SW480 (cell line): ENCODE measurements around the gene NRXN3.
A peak's percentile ranks its signal among the peaks of the same experiment; 100 is the strongest.

Experiments used
- DNase-seq: peaks from one replicate; pipeline ENCODE4 v3.0.0-alpha.2; 2016; ENCODE audit warnings: low spot score

Gene NRXN3

GRCh38 chr14:78173346-78174035 is 3.3 kb downstream of the NRXN3 start:
- DNase-seq, result no peak

DNA sequence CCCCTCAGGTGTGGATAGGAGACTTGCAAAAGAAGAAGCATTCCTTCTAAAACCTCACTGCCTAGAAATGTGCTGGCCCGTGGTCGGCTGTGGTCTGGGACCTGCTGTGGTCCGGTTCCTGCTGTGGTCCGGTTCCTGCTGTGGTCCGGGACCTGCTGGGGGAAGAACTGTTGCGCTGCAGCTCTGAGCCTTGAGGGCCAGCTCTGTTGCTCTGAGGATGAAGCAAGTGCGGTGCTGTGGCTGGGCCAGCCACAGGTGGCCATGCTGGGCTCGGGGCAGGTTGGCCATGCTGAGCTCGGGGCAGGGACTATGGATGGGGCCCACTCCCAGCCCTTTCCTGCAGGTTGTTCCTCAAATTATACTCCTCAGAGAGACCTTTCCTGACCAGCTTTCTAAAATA is 5.2 kb downstream of the NRXN3 start:
- DNase-seq, result no peak

GRCh38 chr14:78178071-78178470 is 7.9 kb downstream of the NRXN3 start:
- DNase-seq, result no peak

- no peak for DNase-seq
Measured at GRCh38 chr14:78178971-78179370, 8.8 kb downstream of the NRXN3 start.

DNA sequence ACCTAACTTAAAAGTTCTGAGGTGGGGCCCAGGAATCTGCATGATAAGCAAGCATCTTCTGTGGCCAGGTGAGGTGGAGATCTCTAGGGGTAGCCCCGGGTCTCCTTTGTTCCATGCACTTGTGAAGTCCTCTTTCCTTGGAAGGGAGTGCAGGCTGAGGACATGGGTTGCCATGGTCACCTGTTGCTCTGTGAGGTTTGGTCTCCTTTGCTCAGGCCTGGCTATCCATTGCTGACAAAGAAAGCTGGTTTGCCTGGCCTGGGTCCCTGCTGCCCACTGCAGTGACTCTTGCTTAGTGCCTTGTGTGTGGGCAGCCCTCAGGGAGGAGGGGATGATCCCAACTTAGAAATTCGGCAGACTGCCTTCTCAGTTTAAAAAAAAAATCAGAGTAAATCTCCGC is 11.1 kb downstream of the NRXN3 start:
- no peak for DNase-seq

GRCh38 chr14:78182722-78183121 is 12.5 kb downstream of the NRXN3 start:
- DNase-seq, result no peak

GRCh38 chr14:78184157-78184556 is 14.0 kb downstream of the NRXN3 start:
- DNase-seq, result no peak

DNA sequence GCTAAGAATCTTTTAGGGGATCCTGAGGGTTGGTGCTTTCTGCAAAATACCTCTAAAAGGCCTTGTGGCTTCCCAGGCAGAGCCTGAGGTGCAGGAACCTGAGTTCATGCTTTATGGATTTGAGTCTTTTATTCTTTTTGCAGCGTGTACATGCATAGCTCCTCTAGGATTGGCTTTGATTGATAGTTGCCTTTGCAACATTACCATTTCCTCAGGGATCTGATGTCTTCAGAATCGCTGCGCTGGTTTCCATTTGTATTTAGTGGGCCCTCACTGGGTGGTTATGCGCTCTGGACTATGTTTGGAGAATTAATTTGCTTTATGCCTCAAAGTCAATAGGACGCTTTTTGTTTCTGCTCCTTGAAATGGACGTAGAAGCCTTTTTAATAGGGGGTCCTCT is 16.1 kb downstream of the NRXN3 start:
- no peak for DNase-seq

DNA sequence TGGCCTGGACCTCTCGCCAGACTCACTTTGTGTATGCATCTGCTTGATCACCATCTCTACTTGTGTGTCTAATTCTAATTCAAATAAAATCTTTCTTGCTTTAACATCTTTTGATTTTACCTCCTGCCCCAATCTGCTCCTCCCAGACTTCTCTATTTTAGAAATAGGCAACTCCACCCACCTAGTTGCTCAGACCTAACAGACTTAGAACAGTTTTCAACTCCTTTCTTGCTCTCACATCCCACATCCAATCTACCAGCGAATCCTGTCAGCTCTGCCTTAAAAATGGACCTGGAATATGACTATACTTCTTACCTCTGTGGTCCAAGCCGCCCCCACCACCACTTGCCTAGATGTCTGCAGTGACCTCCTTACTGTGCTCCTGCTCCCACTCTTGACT is 18.7 kb downstream of the NRXN3 start:
- DNase-seq, result no peak

DNA sequence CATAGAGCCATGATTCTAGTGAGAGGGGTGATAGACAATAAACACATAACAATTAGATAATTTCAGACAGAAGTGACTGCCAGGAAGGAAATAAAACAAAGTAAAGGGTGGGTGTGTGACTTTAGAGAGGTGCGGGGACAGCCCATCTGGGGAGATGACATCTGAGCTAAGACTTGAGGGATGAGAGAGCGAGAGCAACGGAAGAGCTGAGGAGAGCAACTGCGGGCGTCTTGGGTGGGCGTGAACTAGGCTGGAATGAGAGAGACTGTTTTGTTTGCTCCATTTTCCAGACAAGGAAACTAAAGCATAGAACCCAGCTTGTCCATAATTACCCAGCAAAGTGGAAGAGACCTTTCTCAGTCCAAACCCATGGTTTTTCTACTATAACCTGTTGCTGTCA is 25.3 kb downstream of the NRXN3 start:
- DNase-seq, result no peak

- DNase-seq, result no peak
Measured at GRCh38 chr14:78196323-78196722, 26.1 kb downstream of the NRXN3 start.

DNA sequence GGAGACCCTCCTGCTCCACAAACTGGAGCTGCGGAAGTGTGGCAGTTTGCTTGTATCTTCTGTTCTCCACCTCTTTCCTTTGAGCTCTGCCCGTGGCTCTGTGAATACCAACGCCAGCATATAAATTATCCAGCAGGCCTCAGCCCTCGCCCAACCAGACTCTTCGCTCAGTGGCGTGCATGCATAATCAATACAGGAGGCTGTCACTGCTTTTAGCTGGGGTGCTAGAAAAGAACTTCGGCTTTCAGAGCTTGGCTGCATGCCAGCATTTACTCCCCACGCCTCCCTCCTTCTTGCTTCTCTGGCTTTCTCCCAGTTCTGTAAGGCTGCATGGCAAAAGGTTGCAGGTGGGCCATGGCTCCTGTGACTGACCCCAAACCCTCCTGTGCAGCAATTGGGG is 26.9 kb downstream of the NRXN3 start:
- DNase-seq, result no peak

GRCh38 chr14:78202163-78202562 is 32.0 kb downstream of the NRXN3 start:
- no peak for DNase-seq

GRCh38 chr14:78202976-78203375 is 32.8 kb downstream of the NRXN3 start:
- DNase-seq, result no peak

DNA sequence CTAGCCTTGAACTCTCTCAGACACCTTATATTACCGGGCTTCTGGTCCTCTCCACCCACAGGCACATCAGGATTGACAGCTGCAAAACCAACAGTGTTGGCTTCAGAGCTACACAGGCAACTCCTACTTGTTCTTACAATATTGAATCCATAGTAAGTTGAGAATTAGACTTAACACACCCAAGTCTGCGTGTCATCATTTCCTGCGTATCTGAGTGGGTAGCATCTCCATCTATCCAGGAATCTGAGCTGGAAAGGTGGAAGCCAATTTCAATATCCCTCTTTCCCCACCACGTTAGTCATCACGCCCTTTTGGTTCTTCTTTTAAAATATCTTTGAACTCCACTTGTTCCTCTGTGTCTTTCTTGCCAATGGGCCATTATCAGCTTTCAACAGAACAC is 37.2 kb downstream of the NRXN3 start:
- no peak for DNase-seq

- no peak for DNase-seq
Measured at GRCh38 chr14:78220273-78220672, 50.1 kb downstream of the NRXN3 start.

DNA sequence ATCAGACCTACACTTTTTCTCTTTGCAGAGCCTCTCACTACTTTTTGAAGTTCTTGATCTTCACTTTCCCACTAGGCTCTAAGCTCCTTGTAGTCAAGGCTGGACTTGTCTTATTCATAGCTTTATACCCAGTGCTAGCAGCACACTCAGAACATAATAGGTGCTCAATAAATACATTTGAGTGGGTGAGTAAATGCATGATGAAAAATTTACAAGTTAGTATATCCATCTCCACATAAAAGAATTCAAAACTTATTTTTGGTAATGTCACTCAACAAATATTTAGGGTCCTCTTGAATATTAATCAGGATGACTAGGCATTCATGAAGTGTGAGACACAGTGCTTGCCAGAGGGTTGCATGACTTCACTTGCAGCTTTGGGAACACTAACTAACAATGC is 52.6 kb downstream of the NRXN3 start:
- no peak for DNase-seq

- DNase-seq, result peak; percentile 11
Measured at GRCh38 chr14:78227248-78228077, 57.3 kb downstream of the NRXN3 start.

GRCh38 chr14:78228702-78229327 is 58.6 kb downstream of the NRXN3 start:
- DNase-seq, result no peak

- no peak for DNase-seq
Measured at GRCh38 chr14:78232231-78233000, 62.2 kb downstream of the NRXN3 start.

DNA sequence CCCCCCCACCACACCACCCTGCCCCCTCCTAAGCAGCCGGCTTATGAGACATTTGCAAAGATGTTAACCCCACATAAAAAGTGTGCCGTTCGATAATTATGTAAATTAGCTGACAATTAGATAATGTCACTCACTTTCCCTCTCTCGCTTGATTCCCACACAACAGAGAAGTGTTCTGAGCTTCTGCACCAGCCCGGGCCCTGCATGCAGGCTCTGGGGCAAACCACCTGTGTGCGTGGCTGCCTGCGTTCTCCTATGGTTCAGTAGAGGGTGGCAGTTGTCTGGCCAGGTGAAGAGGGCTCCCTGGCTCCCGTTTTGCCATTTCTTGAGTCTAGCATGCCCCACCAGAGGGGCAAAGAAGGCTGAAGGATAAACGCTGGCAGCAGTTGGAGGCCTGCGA is 68.0 kb downstream of the NRXN3 start:
- DNase-seq, result no peak

GRCh38 chr14:78240567-78240966 is 70.4 kb downstream of the NRXN3 start:
- no peak for DNase-seq
